DLD1 (cell line): ENCODE measurements around the gene SELENBP1.
"Not testable (repeated sequence)": the region's sequence is repeated elsewhere in the genome, so short reads cannot be mapped to it uniquely, and the experiment has no call there.

Experiments used
- in situ Hi-C: cut with HindIII; loops from 2 replicates; pipeline ENCODE4 v1.10.0; 2017; ENCODE audit warnings: low sequenced_read_pairs

SELENBP1 gene

GRCh38 chr1:151372058-151372934, at the start of gene SELENBP1:
SELENBP1 (minus strand) TSS chr1:151372705; CDS start chr1:151372641, 64 bp downstream.
- in situ Hi-C loops = no loop called here

GRCh38 chr1:151419819-151420218, 47.3 kb upstream of the SELENBP1 start:
- in situ Hi-C loops = loop anchor here (10.0 kb wide), 1 partner anchor 305 kb away; the partner anchor contains the start of gene RIIAD1

- in situ Hi-C loops = no loop called here
These were observed 45.6 kb upstream of the SELENBP1 start for GRCh38 chr1:151418081-151418480.

GRCh38 chr1:151416231-151416630, 43.7 kb upstream of the SELENBP1 start:
- in situ Hi-C loops = no loop called here

GRCh38 chr1:151411884-151412283, 39.4 kb upstream of the SELENBP1 start:
- in situ Hi-C loops = no loop called here

- in situ Hi-C loops = loop anchor here (5.0 kb wide), 1 partner anchor 333 kb away; no protein-coding TSS in a partner anchor
These were observed 36.4 kb upstream of the SELENBP1 start for GRCh38 chr1:151408891-151409290.

GRCh38 chr1:151407304-151407703, 34.8 kb upstream of the SELENBP1 start:
- in situ Hi-C loops = loop anchor here (5.0 kb wide), 1 partner anchor 335 kb away; no protein-coding TSS in a partner anchor

GRCh38 chr1:151406176-151406575, 33.7 kb upstream of the SELENBP1 start:
- in situ Hi-C loops = loop anchor here (5.0 kb wide), 1 partner anchor 336 kb away; no protein-coding TSS in a partner anchor

GRCh38 chr1:151405187-151405951, 32.9 kb upstream of the SELENBP1 start:
- in situ Hi-C loops = loop anchor here (5.0 kb wide), 1 partner anchor 337 kb away; no protein-coding TSS in a partner anchor

GRCh38 chr1:151403612-151404011, 31.1 kb upstream of the SELENBP1 start:
- in situ Hi-C loops = no loop called here

- in situ Hi-C loops = no loop called here
These were observed 30.3 kb upstream of the SELENBP1 start for GRCh38 chr1:151402764-151403163.

GRCh38 chr1:151401860-151402259, 29.4 kb upstream of the SELENBP1 start:
- in situ Hi-C loops = no loop called here

- in situ Hi-C loops = no loop called here
These were observed 28.8 kb upstream of the SELENBP1 start for GRCh38 chr1:151401125-151401788.

- in situ Hi-C loops = no loop called here
These were observed 27.0 kb upstream of the SELENBP1 start, which contains the start of gene PSMB4 for GRCh38 chr1:151399324-151400171. PSMB4 (plus strand) TSS chr1:151399573; CDS start chr1:151399588, 15 bp downstream.

GRCh38 chr1:151396265-151396664, 23.8 kb upstream of the SELENBP1 start:
- in situ Hi-C loops = not testable (repeated sequence)

GRCh38 chr1:151393583-151393982, 21.1 kb upstream of the SELENBP1 start:
- in situ Hi-C loops = no loop called here

GRCh38 chr1:151391079-151391563, 18.6 kb upstream of the SELENBP1 start:
- in situ Hi-C loops = no loop called here

- in situ Hi-C loops = not testable (repeated sequence)
These were observed 17.9 kb upstream of the SELENBP1 start for GRCh38 chr1:151390221-151391078.

GRCh38 chr1:151386002-151386401, 13.5 kb upstream of the SELENBP1 start:
- in situ Hi-C loops = no loop called here
